8988T (cell line): ENCODE measurements around the gene RAB44.
"Not testable (repeated sequence)": the region's sequence is repeated elsewhere in the genome, so short reads cannot be mapped to it uniquely, and the experiment has no call there.

Experiments
- DNase-seq: peaks from one replicate; pipeline ENCODE4 v3.0.0; 2011

RAB44 gene

GRCh38 chr6:36697481-36697903 lies at the start of gene RAB44:
Gene RAB44, plus strand, starts transcription at chr6:36697826. Its CDS starts 6,410 bp downstream, at chr6:36704236.
- no peak for DNase-seq

DNA sequence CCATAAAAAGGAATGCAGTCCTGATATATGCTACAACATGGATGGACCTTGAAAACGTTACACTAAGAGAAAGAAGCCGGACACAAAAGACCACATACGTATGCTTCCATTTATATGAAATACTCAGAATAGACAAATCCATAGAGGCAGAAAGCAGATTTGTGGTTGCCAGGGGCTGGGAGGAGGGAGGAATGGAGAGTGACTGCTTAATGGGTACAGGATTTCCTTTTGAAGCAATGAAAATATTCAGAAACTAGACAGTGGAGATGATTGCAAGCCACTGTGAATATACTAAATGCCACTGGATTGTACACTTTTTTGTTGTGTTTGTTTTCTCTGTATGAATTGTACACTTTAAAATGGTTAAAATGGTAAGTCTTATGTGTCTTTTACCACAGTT lies 48.5 kb upstream of the RAB44 start:
- DNase-seq, result no peak

- DNase-seq, result no peak
Measured at GRCh38 chr6:36649701-36650484, 47.7 kb upstream of the RAB44 start.

DNA sequence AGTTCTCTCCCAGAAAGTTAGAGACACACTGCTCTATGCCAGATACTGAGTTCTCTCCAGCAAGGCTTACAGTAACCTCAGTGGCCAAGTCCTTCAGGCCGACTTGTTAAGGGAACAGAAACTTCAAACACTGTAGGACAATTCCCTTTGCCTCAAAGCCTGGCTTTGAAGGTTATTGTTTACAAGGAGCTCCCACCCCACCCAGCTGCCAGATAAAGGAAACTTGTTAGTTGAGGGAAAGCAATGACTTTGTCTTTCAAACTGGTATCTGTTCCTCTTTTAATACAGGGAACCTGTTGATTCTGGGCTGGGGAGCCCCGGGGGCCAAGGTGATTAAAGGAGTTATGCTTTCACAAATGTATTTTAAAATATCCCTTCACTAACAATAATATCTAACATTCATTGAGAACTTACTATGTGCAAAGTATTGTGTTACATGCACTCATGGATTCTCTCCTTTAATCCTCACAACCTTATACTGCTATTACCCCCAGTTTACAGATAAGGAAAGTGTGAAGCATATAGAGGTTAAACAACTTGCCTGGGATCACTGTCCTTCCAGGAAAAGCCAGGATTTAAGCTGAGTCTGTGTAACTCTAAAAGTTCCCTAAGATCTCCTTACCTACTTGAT lies 46.7 kb upstream of the RAB44 start:
- no peak for DNase-seq

DNA sequence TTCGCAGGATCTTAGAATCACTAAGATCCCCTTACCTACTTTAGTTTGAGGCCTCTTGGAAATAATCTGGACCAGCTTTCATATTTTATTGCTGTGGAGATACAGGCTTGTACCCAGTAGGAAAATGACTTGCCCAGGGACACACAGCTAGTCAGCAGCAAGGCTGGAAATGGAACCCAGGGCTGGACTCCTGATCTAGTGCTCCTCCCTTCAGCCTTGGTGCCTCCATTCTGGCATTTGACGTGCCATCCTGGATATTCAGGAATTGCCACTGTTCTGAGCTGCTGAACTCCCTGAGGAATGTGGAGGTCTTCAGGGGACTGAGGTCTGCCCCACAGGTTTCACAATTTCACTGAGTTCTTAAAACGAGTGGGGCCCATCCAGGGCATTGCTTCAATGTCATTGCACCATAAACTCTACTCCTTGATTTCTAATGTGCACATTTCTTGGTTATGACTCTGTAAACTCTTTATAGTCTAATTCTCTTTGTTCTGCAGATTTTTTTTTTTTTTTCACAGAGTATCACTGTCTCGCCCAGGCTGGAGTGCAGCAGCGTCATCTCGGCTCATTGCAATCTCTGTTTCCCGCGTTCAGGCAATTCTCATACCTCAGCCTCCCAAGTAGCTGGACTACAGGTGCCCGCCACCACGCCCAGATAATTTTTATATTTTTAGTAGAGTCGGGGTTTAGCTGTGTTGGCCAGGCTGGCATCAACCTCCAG lies 45.8 kb upstream of the RAB44 start:
- no peak for DNase-seq

DNA sequence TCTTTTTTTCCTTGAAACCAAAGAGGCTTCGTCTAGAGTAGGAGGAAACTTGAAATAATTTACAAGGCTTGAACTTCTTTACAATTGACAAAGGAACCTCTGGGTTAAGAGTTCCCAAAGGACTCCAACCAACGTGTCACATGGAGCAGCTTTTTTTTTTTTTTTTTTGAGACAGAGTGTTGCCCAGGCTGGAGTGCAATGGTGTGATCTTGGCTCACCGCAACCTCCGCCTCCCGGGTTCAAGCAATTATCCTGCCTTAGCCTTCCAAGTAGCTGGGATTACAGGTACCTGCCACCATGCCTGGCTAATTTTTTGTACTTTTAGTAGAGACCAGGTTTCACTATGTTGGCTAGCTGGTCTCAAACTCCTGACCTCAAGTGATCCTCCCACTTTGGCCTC lies 43.2 kb upstream of the RAB44 start:
- not testable (repeated sequence) for DNase-seq

- no peak for DNase-seq
Measured at GRCh38 chr6:36655085-36655724, 42.4 kb upstream of the RAB44 start.

- no peak for DNase-seq
Measured at GRCh38 chr6:36656441-36656840, 41.2 kb upstream of the RAB44 start.

DNA sequence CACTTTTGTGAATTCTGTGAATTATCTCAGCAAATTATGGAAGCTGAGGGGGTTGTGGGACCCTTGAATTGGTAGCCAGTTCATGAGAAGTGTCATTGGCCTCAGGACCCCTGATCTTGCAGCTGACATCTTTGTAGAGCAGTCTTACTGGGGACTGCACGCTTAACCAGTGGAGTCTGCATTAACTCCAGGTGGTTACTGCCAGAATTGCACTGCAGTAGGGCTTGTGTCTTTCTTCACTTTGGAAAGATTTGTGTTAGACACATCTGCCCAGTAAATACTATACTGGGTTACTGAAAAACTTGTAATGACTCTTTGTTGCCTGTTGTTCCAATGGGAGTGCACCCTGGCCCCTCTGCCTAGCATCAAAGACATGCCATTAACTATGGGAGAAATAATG lies 40.4 kb upstream of the RAB44 start:
- no peak for DNase-seq

DNA sequence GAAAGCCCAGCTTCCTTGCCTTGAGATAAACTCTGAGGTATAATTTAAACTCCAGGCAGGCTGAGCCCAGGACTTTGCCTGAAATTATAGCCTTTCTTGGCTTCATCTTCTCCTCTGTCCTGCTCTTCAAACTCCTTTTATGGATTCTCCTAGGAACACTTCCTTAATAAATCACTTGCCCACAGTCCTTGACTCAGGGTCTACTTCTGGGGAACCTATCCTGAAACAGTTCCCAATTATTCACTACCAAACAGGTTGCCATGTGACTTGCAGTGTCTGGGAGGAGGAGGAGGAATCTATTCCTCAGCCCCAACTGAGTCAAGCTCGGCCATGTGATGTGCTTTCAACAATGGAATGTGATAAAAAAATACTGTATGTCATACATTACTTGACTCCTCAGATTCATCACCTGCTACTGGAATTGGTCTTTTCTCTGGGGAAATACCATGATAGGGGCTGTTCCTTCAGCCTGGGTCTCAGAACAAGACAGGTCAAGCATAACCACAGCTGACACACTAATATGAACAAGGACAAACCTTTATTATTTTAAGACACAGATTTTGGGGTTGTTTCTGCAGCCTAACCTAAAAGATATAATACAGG lies 39.6 kb upstream of the RAB44 start:
- DNase-seq, result no peak

DNA sequence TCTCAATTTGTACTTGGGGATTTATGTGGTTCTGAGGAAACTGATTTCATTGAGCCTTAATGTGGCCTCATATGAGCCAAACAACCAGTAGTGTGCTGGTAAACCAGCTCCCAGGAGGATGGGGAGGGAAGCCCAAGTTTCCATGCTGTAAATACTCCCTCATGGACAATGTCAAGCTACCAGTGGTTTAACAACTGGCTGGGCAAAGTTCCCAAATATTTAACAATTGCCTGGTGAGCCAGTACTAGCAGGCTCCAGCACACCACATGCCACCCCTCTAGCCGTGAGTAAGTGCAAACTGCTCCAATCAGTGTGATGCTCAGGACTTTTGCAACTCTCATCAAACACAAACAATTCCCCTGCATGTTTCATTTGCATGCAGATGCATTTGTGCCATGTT lies 38.4 kb upstream of the RAB44 start:
- DNase-seq, result no peak

GRCh38 chr6:36660771-36661471 lies 36.7 kb upstream of the RAB44 start:
- DNase-seq, result no peak

GRCh38 chr6:36662380-36662779 lies 35.2 kb upstream of the RAB44 start:
- no peak for DNase-seq

DNA sequence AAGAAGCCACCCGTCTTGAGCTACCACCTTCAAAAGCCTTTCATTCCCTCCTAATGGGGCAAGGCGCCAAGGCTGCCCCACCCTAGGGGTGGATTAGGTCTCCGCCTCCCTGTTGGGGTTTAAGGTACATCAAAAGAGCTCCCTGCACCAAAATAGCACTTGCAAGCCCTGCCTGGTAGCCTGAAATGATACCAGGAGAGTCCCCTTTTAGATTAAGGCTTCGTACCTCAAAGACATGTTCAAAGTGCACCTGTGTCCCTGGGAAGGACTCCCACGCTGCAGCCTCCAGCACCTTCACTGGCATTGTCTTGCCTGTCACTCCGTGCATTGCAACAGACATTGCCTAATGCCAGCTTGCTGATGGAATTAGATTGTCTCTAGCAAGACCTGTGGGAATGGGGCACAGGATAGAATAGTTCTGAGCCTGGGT lies 34.8 kb upstream of the RAB44 start:
- DNase-seq, result no peak

DNA sequence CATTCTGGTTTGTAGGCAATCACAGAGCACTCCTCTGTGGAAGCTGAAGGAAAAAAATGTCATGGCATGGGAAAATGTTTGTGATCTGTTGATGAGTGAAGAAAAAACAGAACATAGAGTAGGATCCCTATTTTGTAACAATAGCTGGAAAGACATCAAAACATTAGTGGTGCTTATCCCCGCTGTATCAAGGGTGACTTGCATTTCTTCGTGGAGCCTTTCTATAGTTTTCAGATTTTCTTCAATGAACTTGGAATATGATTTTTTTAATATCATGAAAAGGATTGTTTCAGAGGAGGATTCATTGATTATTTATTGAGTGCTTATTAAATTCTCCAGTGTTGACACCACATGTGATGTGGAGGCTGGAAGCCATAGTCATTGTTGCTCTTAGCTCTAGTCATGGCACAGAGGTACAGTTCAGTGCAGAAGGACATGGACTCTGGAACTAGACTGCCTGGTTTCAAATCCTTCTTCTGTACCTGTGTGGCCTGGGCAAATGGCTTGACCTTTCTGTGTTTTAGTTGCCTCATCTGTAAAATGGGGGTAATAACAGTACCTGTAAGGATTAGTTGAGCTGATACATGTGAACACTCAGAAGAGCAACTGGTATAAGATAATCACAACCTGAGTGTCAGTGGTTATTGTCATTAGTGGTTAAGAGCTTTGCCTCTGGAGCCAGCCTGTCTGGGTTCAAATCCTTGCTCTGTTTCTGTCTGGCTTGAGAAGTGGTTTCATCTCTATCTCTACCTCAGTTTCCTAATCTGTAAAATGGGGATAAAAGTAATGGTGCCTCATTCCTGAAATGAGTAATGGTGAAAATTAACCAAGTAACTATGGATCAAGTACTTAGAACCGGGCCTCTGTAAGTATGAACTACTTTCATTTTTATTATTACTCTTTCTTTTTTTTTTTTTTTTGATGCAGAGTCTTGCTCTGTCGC lies 33.9 kb upstream of the RAB44 start:
- no peak for DNase-seq

- no peak for DNase-seq
Measured at GRCh38 chr6:36665180-36665579, 32.4 kb upstream of the RAB44 start.

- DNase-seq, result no peak
Measured at GRCh38 chr6:36666287-36666686, 31.3 kb upstream of the RAB44 start.

GRCh38 chr6:36666826-36667591 lies 30.6 kb upstream of the RAB44 start:
- no peak for DNase-seq

DNA sequence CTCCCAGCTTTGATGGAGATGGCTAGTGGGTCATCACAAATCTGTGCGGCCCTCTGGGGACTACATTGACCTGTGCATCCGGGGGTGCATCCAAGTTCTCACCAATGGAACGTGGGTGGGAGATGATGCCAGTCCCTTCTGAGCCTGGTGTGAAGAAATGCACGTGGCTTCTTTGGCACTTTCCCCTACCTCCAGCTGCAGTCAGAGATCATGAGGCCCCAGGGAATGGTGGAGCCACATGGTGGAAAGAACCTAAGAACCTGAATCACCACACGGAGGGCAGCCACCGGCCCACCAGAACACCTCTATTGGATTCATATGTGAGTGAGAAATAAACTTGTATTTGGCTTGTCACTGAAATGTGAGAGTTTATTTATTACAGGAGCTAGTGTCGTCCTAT lies 29.0 kb upstream of the RAB44 start:
- no peak for DNase-seq

- no peak for DNase-seq
Measured at GRCh38 chr6:36669002-36669401, 28.6 kb upstream of the RAB44 start.
